Measurements from ENCODE around the gene MSH3. TPM values are rescaled to one million over a fixed set of nuclear protein-coding genes. Genes with fewer than 3 reads are reported as not detected.

Gene MSH3
- total and polyA plus RNA-seq, 12 donors = 2.8 to 24.6 (median 11.7) TPM

DNA sequence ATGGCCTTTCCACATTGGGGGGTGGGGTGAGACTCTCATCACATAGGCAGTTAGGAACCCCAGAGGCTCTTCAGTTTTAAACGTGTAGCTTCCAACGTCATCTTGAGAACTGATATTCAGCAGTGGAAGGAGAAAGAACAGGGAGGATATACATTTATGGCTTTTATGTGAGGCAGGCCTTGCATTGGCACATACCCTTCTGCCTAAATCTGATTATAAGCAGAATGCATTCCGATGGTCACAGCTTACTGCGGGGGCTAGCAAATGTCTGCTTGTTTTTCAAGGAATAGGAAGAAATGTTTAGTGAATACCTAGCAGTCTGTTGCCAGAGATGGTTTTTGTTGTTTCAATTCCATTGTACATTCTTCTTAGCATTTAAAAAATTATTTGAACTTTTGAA lies 99.3 kb downstream of the MSH3 start:
- H3K4me3 ChIP-seq = no peak overlapping the region
- WGBS, 4 donors = 82 to 97% (median 86%) methylated on average over 4 of the region's 4 CpGs
- no peaks in the 10 kb centered on the region for H3K9me3 ChIP-seq (replicated peaks in 1 of 3)
- no peak for DNase-seq
- H3K4me1 ChIP-seq (replicated peaks in 1 of 2) = no peaks in the 10 kb centered on the region
- intact Hi-C loops (cut with DNase I) = no loop called here
- no peaks in the 10 kb centered on the region for H3K36me3 ChIP-seq (replicated peaks in 1 of 2)
- TF ChIP-seq, protein P1, sequence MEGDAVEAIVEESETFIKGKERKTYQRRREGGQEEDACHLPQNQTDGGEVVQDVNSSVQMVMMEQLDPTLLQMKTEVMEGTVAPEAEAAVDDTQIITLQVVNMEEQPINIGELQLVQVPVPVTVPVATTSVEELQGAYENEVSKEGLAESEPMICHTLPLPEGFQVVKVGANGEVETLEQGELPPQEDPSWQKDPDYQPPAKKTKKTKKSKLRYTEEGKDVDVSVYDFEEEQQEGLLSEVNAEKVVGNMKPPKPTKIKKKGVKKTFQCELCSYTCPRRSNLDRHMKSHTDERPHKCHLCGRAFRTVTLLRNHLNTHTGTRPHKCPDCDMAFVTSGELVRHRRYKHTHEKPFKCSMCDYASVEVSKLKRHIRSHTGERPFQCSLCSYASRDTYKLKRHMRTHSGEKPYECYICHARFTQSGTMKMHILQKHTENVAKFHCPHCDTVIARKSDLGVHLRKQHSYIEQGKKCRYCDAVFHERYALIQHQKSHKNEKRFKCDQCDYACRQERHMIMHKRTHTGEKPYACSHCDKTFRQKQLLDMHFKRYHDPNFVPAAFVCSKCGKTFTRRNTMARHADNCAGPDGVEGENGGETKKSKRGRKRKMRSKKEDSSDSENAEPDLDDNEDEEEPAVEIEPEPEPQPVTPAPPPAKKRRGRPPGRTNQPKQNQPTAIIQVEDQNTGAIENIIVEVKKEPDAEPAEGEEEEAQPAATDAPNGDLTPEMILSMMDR (IDR thresholded peaks at IDR 0.05) = no peak
- TF ChIP-seq POLR2A (IDR thresholded peaks at IDR 0.05) = no peak
- H3K27me3 ChIP-seq = no peaks in the 10 kb centered on the region
- no peak overlapping the region for H3K27ac ChIP-seq

DNA sequence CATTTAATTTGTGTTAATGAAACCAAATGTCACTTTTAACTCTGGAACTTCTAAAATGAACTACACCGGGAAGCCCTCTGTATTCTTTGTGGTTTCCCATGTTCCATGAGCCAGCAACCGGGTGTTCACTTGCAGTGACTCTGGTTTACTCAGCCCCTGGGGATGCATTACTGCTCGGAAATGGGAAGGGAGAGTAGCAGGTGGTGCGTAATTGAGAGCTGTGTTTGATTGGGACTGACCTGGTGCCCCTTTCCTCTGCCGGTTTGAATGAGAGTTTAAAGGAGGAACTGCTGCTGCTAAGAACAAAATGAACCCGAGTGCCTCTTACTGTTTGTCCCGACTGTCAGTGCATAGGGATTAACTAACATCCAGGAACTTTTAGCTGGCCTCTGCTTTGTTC lies 100.4 kb downstream of the MSH3 start:
- Histone ChIP-seq H3K36me3 (replicated peaks in 1 of 2) (no peaks in the 10 kb centered on the region), H3K27me3 (no peaks in the 10 kb centered on the region), H3K9me3 (replicated peaks in 1 of 3) (no peaks in the 10 kb centered on the region), H3K4me1 (replicated peaks in 1 of 2) (no peaks in the 10 kb centered on the region), H3K4me3 (no peak overlapping the region), H3K27ac (no peak overlapping the region)
- WGBS, 4 donors = 60 to 88% (median 64%) methylated on average over 7 of the region's 7 CpGs
- no peak for TF ChIP-seq POLR2A (IDR thresholded peaks at IDR 0.05)
- TF ChIP-seq, protein P1 (IDR thresholded peaks at IDR 0.05) = no peak
- intact Hi-C loops (cut with DNase I) = no loop called here
- no peak for DNase-seq

DNA sequence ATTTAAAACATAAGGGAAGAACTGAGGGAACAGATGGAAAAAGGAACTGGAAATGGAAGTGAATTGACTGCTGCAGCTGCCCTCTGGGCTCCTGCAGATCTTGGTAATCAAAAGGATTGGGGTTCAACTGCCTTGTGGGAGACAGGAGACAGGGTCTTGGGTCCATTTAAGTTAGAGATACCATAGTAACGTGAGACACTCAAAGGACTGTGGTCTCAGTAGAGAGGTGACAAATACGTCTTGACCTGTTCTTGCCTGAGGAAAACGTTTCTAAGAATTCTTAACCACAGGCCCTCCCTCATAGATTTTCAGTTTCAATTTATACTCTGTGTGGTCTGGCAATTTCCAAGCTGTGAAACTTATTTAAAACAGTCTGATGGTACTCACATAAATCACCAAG lies 101.2 kb downstream of the MSH3 start:
- Histone ChIP-seq H3K27me3 (no peaks in the 10 kb centered on the region), H3K4me1 (replicated peaks in 1 of 2) (no peaks in the 10 kb centered on the region), H3K9me3 (replicated peaks in 1 of 3) (no peaks in the 10 kb centered on the region), H3K4me3 (no peak overlapping the region), H3K27ac (no peak overlapping the region), H3K36me3 (replicated peaks in 1 of 2) (no peaks in the 10 kb centered on the region)
- WGBS, 4 donors = 51 to 68% (median 62%) methylated on average over 3 of the region's 3 CpGs
- no peak for DNase-seq
- intact Hi-C loops (cut with DNase I) = no loop called here
- TF ChIP-seq, protein P1 (IDR thresholded peaks at IDR 0.05) = no peak
- TF ChIP-seq POLR2A (IDR thresholded peaks at IDR 0.05) = no peak

DNA sequence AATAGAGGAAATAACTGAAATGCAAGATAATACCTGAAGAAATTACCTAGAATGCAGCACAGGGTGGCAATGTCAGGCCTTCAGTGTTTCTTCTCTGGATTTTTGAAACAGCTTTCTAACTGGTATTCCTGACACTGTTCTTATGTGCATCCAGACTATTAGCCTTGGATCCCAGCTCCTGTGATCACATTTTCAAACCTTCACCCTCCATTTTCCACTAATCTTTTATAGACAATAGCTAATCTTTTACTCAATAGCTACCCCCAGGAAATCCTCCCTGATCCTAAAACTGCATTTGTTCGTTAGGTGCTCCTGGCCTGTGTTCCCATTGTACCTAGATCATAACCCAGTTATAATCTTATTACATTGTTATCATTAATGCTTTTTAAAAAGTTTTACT lies 101.8 kb downstream of the MSH3 start:
- no peak overlapping the region for H3K27ac ChIP-seq
- H3K4me3 ChIP-seq = no peak overlapping the region
- H3K9me3 ChIP-seq (replicated peaks in 1 of 3) = no peaks in the 10 kb centered on the region
- intact Hi-C loops (cut with DNase I) = no loop called here
- no peaks in the 10 kb centered on the region for H3K27me3 ChIP-seq
- H3K36me3 ChIP-seq (replicated peaks in 1 of 2) = no peaks in the 10 kb centered on the region
- no peak for DNase-seq
- no peaks in the 10 kb centered on the region for H3K4me1 ChIP-seq (replicated peaks in 1 of 2)
- WGBS, 4 donors = 79 to 88% (median 85%) methylated on average over 1 of the region's 1 CpG
- TF ChIP-seq, protein P1 (IDR thresholded peaks at IDR 0.05) = no peak
- no peak for TF ChIP-seq POLR2A (IDR thresholded peaks at IDR 0.05)
